Kasumi-1 (cell line): ENCODE measurements around the gene VPS37C.
"Not testable (repeated sequence)": the region's sequence is repeated elsewhere in the genome, so short reads cannot be mapped to it uniquely, and the experiment has no call there.

ENCODE experiments used
- DNase-seq, 2 experiments: peaks; one replicate each; lab custom pipeline; 2025; lab: John Stamatoyannopoulos, UW

VPS37C gene

GRCh38 chr11:61094167-61094566, 67.1 kb downstream of the VPS37C start:
- DNase-seq = not testable (repeated sequence)

DNA sequence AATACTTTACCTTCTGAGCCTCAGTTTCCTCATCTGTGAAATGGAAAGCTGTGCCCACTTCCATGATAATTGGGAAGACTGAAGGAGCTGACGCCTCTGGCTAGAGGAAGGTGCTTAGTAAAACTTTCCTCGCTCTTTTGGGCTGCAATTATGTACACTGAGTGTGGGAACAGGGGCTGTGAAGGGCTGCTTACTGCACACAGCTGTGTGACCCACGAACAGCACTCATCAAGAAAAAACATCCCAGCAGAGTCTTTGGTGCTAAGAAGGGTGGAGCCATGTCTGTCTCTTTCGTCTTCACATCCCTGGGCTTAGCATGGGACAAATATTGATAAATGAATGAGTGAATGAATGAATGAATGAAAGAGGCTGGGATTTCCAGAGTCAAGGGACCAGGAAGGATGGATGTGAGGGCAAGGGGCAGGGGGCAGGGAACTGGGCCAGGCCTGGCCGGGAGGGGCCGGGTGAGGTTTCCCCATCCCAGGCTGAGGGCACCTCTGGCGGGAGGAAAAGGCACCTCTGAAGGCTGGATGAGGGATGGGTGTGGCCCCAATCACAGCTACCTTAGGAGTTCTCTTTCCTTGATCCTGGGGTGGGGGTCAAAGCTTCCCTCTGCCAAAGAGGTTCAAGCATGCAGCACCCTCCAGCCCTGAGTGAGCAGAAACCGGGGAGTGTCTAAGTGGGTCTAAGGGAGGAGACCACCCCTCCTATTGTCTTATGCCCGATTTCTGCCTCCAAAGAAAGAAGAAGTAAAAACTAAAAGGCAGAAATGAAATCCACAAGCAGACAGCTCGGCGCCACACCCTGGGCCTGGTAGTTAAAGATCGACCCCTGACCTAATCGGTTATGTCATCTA, 68.1 kb downstream of the VPS37C start:
- no peak for DNase-seq

- no peak for DNase-seq
Measured at GRCh38 chr11:61092280-61092766, 68.9 kb downstream of the VPS37C start.

GRCh38 chr11:61091373-61092279, 69.6 kb downstream of the VPS37C start:
- DNase-seq = no peak

DNA sequence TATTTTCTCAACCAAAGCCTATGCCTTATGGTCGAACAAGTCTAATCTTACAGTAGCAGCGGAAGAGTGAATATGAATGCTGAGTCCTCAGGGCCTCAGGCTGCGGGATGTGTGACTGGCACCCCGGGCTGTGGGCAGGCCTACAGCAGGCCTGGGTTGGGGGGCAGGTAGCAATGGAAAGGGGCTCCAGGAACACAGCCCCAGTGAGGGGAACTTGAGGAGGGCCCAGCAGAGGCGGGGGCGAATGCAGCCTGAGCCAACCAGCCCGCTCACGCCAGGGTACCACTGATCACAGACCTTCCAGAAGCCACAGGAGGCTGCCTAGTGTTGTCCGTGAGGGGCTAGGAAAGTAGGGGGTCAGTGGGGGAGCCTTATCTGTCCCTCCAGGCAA, 70.2 kb downstream of the VPS37C start:
- DNase-seq = no peak

- no peak for DNase-seq
Measured at GRCh38 chr11:61090521-61090920, 70.7 kb downstream of the VPS37C start.

DNA sequence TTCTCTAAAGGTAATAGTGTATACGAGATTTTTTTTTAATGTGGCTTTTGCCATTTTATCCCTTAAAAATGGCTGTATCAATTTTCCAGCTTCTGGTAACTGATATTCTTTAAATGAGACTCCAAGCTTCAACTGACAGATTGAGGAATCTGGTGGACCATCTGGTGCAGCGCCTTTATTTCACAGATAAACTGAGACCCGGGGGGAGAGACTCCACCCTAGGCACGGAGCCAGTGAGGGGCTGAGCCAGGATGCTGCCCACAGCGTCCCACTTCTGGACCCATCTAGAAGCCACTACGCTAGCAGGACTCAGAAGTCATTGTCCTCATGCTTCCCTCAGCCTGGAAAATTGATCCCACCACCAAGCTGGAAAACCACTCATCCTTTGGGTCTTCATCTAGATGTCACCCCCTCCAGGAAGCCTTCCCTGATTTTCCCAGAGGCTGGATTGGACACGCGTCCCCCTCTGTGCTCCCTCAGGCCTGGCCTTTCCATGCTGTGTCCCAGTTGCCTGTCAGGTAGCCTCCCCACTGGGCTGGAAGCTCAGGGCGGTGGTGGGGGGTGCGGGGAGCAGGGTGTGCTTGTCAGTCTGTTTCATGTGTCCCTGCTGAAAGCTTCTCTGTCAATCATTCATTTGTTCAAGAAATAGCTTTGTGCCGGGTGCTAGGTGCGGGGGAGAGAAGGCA, 71.3 kb downstream of the VPS37C start:
- no peak for DNase-seq

GRCh38 chr11:61087426-61088119, 73.7 kb downstream of the VPS37C start:
- DNase-seq = no peak

DNA sequence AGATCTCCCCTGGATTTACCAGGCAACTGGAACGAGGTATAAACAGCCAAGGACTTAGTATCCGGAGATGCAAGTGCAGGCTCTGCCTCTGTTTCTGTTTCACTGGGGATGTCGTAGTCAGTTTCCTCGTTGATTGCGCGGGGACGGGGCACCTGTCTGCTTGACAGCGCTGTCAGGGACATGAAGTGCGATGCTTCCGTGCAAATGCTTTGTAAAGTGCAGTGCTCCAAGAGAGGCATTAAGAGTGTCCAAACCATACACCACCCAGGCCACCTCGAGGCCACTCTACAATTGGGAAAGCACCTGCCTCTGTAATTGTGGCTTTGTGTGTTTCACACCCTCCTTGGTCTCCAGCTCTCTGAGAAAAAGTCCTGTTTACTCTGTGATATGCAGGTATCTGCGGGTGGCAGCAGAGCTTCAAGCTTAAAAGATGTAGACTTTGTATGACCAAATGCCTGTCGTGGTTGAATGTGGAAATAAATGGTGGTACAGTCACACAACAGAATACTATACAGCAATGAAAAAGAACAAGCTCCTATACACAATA, 77.6 kb downstream of the VPS37C start:
- no peak for DNase-seq

DNA sequence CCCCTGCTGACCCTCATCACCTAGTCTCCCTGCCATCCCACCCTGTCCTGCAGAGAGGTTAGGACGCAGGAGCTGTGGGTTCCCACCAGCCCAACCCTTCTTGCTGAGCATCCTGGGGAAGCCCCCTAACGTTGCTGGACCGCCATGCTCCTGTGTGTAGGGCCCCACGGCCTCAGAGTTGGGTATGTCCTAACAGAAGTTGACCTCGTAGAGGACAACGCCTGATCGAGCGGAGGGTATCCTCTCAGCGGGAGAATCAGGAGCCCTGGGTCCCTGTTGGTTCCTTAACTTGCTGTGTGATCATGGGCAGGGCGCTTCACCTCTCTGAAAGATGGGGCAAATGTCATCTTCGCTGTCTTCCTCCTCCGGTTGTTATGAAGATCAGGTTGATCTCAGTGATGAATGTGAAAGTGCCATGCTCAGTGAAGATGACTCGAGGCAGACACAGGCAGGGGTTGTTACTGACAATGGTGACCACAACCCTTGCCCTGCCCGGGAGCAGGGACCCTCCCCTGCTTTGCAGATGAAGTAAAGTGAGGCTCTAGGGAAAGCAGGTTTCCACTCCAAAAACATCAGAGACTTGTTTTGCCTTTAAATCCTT, 78.2 kb downstream of the VPS37C start:
- no peak for DNase-seq

- no peak for DNase-seq
Measured at GRCh38 chr11:61082062-61082870, 79.0 kb downstream of the VPS37C start.

GRCh38 chr11:61080986-61081590, 80.1 kb downstream of the VPS37C start:
- peak in 1 of 2 experiments; percentile 1 for DNase-seq

DNA sequence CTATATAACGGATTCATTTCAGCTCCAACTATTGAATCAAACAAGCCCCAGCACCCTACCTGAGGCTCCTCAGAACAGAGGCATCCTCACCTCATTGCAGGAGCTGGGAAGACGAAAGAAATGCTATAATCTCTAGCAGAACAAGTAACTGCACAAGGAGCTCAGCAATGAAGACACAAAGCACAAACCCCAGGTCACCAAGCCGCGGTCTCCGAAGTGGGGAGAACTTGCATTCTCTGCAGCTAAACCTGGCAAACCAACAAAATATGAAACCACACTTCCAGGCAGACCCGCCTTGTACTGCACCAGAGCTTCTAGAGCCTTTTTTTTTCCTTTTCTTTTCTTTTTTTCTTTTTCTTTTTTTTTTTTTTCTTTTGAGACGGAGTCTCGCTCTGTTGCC, 80.7 kb downstream of the VPS37C start:
- DNase-seq = no peak
